ENCODE measurements around the gene FAM83G. TPM values are rescaled to one million over a fixed set of nuclear protein-coding genes. Genes with fewer than 3 reads are reported as not detected.

The FAM83G gene
- total RNA-seq, 4 donors from 2014 or later, result 1.0 to 10.7 (median 1.8) TPM

DNA sequence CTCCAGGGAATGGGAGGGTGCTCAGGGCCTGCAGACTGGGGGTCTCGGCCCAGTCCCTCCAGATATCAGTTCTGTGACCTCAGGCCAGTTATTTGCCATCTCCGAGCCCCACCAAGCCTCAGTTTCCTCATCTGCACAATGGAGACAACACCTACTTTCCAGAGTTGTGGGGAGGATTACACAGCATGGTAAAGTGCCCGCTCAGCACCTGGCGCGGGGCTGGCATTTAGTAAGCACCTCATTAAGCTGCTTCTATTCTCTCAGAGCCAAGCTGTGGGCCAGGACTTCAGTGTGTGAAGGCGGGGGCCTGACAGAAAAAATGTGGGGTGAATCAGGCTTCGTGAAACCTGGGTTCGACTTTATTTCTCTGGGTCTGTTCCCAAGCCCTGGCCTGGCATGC lies 5.2 kb downstream of the FAM83G start:
- no peak for DNase-seq

DNA sequence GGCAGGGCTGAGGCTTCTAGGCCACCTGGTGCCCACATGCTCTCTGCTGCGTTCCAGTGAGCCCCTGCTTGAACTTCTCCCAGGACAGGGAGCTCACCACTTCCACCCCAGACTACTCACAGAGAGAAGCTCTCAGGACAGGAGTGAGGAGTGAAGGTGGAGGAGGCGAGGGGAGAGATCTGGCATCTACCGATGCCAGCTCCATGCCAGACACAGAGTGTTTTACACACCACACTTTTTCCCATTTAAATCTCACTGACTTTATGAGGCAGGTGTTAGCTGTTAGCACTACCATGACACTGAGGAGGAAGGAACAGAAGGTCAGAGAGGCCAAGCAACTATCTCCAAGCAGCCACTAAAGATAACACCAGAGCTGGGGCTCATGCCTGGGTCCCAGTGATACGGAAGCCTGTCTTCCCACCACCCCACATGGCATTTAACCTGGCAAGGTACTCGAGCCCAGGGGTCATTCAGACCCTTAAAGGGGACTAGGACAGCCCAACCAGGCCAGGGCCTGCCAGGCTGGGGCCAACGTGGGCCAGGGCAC lies 6.8 kb downstream of the FAM83G start:
- no peak for DNase-seq
- Histone ChIP-seq H3K4me1 (no peaks in the 10 kb centered on the region), H3K9me3 (peaks cover 0 to 8% of the 10 kb centered on the region in 2 donors), H3K27me3 (no peaks in the 10 kb centered on the region), H3K27ac (no peak overlapping the region), H3K4me3 (no peak overlapping the region), H3K36me3 (no peaks in the 10 kb centered on the region)
- TF ChIP-seq, protein P1, sequence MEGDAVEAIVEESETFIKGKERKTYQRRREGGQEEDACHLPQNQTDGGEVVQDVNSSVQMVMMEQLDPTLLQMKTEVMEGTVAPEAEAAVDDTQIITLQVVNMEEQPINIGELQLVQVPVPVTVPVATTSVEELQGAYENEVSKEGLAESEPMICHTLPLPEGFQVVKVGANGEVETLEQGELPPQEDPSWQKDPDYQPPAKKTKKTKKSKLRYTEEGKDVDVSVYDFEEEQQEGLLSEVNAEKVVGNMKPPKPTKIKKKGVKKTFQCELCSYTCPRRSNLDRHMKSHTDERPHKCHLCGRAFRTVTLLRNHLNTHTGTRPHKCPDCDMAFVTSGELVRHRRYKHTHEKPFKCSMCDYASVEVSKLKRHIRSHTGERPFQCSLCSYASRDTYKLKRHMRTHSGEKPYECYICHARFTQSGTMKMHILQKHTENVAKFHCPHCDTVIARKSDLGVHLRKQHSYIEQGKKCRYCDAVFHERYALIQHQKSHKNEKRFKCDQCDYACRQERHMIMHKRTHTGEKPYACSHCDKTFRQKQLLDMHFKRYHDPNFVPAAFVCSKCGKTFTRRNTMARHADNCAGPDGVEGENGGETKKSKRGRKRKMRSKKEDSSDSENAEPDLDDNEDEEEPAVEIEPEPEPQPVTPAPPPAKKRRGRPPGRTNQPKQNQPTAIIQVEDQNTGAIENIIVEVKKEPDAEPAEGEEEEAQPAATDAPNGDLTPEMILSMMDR (IDR thresholded peaks at IDR 0.05), result no peak
- no peak for TF ChIP-seq POLR2A (IDR thresholded peaks at IDR 0.05)
- intact Hi-C loops (cut with DNase I; ENCODE audit: low total_unique reads), result no loop called here

More for the DNA sequence above, 5.2 kb downstream of the FAM83G start:
- Histone ChIP-seq H3K9me3 (peaks cover 0 to 8% of the 10 kb centered on the region in 2 donors), H3K36me3 (no peaks in the 10 kb centered on the region), H3K27me3 (no peaks in the 10 kb centered on the region), H3K4me3 (no peak overlapping the region), H3K4me1 (no peaks in the 10 kb centered on the region), H3K27ac (no peak overlapping the region)
- intact Hi-C loops (cut with DNase I; ENCODE audit: low total_unique reads), result no loop called here
- TF ChIP-seq POLR2A (IDR thresholded peaks at IDR 0.05), result no peak
- TF ChIP-seq, protein P1 (IDR thresholded peaks at IDR 0.05), result no peak

DNA sequence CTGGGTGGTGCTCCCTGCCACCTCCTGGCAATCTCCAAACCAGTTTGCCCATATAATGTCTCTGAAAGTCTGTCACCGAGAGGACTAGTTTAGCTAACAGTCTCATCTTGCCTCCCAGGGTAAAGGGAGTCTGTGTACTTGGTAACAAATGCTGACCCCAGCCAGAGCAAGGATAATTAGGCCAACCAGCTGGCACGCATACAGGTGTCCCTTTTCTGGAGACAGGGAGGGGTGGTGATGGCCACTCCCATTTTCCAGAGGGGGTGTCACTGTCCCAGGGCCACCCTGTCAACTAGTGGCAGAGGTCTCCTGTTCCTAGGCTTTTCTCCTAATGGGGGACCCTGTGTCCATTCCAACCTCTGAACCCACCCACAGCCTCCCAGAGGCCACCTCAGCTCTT lies 8.1 kb downstream of the FAM83G start:
- Histone ChIP-seq H3K9me3 (peaks cover 0 to 8% of the 10 kb centered on the region in 2 donors), H3K36me3 (no peaks in the 10 kb centered on the region), H3K4me3 (no peak overlapping the region), H3K27me3 (no peaks in the 10 kb centered on the region), H3K4me1 (no peaks in the 10 kb centered on the region), H3K27ac (no peak overlapping the region)
- no peak for DNase-seq
- TF ChIP-seq POLR2A (IDR thresholded peaks at IDR 0.05), result no peak
- TF ChIP-seq, protein P1 (IDR thresholded peaks at IDR 0.05), result no peak
- intact Hi-C loops (cut with DNase I; ENCODE audit: low total_unique reads), result no loop called here

DNA sequence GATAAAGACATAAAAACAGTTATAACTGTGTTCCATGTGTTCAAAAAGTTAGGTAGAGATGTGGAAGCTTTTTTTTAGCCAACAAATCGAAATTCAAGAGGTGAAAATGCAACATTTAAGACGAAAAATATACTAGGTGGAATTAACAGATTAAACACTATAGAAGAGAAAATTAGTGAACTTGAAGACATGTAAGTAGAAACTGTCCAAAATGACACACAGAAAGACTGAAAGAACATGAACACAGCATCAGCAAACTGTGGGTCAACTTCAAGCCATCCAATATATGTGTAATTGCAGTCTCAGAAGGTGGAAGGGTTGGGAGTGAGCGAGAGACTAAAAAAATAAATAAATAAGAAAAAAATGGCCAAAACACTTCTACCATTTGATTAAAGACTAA lies 9.3 kb downstream of the FAM83G start:
- DNase-seq, result no peak
- H3K9me3 ChIP-seq, result peaks cover 0 to 8% of the 10 kb centered on the region in 2 donors
- intact Hi-C loops (cut with DNase I; ENCODE audit: low total_unique reads), result no loop called here
- H3K27me3 ChIP-seq, result no peaks in the 10 kb centered on the region
- TF ChIP-seq, protein P1 (IDR thresholded peaks at IDR 0.05), result no peak
- TF ChIP-seq POLR2A (IDR thresholded peaks at IDR 0.05), result no peak
- H3K4me3 ChIP-seq, result no peak overlapping the region
- H3K36me3 ChIP-seq, result no peaks in the 10 kb centered on the region
- no peak overlapping the region for H3K27ac ChIP-seq
- no peaks in the 10 kb centered on the region for H3K4me1 ChIP-seq

DNA sequence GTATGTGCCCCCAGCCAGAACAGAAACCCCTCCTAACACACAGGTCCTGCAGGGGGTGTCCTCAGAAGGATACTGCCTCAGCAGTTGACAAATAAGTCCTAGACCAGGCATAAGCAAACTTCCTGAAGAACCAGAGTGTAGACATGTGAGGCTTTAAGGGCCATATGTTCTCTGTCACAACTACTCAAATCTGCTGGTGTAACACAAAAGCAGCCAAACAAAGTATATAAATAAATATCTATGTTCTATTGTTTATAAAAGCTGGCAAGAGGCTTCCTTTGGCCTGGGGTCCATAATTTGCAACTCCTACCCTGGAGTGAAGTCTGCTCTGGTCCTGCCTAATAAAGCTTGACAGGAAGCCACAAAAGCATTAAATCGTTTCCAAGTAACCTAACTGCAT lies 9.9 kb downstream of the FAM83G start:
- H3K27me3 ChIP-seq, result no peaks in the 10 kb centered on the region
- intact Hi-C loops (cut with DNase I; ENCODE audit: low total_unique reads), result no loop called here
- TF ChIP-seq POLR2A (IDR thresholded peaks at IDR 0.05), result no peak
- TF ChIP-seq, protein P1 (IDR thresholded peaks at IDR 0.05), result no peak
- peaks cover 0 to 8% of the 10 kb centered on the region in 2 donors for H3K9me3 ChIP-seq
- no peak overlapping the region for H3K27ac ChIP-seq
- DNase-seq, result no peak
- H3K4me1 ChIP-seq, result no peaks in the 10 kb centered on the region
- no peaks in the 10 kb centered on the region for H3K36me3 ChIP-seq
- no peak overlapping the region for H3K4me3 ChIP-seq
